HG03159 (cell line): ENCODE measurements around the gene AHNAK.
"Not testable (repeated sequence)": the region's sequence is repeated elsewhere in the genome, so short reads cannot be mapped to it uniquely, and the experiment has no call there.

ENCODE experiments used
- ATAC-seq: cut with Tn5 transposase; IDR thresholded peaks from one replicate; pipeline ENCODE4 v1.9.1; 2021; ENCODE audit warnings: mild to moderate bottlenecking, moderate library complexity; ENCODE audit not compliant: unreplicated experiment

AHNAK gene

DNA sequence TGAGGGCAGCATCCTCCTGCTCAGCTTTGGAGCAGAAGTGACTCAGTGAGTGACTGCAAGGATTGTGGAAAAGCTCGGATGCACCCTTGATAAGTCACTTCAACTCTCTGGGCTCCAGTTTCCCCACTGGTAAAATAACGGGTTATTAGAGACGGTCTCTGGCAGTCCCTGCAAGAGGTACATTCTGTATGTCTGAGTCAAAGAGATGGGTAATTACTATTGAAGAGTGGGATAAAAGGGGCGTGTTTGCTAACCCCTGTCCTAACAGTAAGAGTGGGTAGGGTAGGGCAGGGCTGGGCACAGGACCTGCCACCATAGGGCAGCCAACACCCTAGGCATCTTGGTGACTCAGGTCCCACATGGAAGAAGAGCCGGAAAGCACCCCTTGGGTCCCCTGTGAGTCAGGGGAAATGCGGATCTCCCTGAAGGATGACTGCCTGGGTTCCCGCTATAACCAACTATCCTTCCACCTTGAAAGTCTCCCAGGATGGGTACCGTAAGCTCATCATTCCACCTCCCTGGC, 7.3 kb upstream of the AHNAK start:
- no peak for ATAC-seq

- no peak for ATAC-seq
These were observed 6.7 kb upstream of the AHNAK start for GRCh38 chr11:62553080-62553838.

DNA sequence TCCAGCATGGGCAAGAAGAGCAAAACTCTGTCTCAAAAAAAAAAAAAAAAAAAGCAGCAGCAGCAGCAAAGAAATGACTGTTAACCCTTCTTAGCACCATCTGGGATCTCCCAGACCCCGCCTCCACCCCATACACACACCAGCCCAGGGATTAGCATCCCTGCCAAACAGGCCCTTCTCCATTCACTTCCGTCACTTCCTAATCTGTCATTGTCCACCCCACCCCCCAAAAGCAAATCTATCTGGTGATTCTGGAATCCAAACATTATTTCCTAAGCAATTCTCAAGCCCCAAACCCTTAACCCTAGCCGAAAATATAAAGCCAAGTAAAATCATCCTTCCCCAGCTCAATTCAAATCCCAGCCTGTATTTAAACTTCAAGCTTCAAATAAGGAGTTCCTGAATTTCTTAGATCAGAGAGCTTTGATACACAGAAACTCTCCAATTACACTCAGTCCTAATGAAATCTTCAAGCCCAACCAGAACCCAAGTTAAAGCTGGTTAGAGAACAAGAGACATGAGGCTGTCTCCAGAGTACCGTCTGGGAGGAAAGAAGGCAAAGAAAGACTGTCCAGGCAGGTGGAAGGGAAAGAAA, 6.0 kb upstream of the AHNAK start:
- ATAC-seq = no peak

GRCh38 chr11:62550478-62550877, 3.9 kb upstream of the AHNAK start:
- not testable (repeated sequence) for ATAC-seq

- ATAC-seq = no peak
These were observed 2.1 kb upstream of the AHNAK start for GRCh38 chr11:62548545-62549335.

DNA sequence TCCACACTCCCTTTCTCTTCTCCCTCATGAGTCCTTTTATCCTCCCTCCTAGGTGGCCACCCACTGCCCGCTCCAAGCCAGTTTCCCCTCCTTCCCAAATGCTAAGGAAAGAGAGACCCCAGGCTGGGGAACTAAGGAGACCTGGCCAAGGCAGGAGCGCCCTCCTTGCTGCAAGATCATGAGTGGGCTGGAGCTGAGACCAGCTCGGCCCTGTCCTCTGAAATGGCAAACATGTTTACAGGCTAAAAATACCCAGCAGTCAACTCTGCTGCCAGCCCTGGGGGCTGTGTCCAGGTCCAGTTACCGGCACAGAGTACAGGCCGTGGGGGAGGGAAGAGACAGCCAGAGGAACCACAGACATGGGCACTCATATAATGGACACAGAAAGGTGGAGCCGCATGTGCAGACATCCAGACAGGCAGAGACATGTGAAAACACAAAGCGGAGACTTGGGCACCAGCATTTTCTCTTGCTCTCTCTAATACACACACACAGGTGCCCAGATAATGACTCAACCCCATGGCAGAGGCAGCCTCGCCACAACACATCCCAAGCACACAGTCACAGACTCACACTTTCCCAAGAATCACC, 1.2 kb upstream of the AHNAK start:
- no peak for ATAC-seq

- ATAC-seq = no peak
These were observed 471 bp upstream of the AHNAK start for GRCh38 chr11:62546929-62547625.

DNA sequence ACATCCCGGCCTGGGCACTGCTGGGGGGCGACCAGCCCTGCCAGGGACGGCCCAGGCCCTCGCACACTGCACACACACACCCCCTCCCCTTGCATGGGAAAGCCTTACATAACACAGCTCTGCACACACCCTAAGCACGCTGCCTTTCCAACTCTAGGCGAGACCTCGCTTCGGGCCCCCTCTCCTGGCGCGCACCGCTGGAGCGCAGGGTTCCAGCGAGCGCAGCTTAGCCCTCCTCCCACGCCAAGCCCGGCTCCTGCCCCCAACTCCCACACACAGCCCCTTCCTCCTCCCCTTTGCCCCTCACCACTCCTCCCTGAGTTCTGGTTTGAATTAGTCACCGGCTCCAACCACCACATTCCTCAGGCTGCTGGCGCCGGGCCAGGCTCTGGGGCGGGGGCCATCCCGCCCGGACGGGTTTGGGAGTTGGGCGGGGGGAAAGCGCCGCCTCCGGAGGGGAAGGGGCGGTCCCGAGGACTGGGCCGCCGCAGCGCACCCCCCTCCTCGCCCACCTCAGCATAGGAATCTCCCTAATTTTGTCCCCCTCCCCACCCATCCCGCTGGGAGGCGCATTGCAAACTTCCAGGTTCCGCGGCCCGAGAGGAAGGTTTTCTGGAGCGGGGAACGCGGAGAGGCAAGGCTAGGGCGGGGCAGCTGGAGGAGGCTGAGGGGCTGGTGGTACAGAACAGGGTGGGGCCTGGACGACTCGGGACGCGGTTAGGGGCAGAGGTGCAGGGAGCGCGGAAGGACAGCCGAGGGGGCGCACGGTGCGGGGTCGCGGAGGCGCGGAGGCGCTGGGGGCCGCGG, 966 bp downstream of the AHNAK start:
- ATAC-seq = no peak

GRCh38 chr11:62544581-62545436, 1.8 kb downstream of the AHNAK start:
- no peak for ATAC-seq

- no peak for ATAC-seq
These were observed 2.7 kb downstream of the AHNAK start for GRCh38 chr11:62543680-62544444.

GRCh38 chr11:62542750-62543567, 3.6 kb downstream of the AHNAK start:
- no peak for ATAC-seq

DNA sequence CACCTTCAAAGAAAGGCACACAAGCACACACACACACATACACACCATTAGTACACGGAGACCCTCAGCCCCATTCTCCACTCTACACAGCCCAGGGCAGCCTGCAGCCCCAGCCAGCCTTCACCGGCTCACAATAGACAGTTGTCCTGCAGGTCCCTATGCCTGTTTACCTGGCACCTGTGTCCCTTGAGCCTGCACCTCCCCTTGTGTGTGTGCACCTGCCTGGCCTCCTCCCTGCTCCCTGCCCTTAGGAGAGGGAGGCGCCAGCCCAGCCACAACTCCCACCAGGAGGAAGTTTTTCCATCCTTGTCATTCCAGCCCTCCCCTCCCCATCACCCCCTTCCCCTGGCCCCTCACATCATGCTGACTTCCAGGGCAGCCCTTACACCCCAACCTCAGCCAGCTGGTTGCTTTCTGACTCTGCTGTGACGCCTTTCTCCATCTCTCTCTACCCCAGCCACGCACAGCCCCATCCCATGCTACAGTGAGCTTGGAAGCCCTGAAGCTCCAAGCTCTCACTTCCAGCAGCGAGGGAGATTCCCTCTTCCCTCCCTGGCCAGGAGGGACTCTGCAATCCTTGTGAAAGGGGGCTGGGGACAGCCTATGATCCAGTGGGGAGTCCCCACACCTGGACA, 4.4 kb downstream of the AHNAK start:
- no peak for ATAC-seq

- ATAC-seq = peak; percentile 35
These were observed 5.6 kb downstream of the AHNAK start for GRCh38 chr11:62540804-62541701.

DNA sequence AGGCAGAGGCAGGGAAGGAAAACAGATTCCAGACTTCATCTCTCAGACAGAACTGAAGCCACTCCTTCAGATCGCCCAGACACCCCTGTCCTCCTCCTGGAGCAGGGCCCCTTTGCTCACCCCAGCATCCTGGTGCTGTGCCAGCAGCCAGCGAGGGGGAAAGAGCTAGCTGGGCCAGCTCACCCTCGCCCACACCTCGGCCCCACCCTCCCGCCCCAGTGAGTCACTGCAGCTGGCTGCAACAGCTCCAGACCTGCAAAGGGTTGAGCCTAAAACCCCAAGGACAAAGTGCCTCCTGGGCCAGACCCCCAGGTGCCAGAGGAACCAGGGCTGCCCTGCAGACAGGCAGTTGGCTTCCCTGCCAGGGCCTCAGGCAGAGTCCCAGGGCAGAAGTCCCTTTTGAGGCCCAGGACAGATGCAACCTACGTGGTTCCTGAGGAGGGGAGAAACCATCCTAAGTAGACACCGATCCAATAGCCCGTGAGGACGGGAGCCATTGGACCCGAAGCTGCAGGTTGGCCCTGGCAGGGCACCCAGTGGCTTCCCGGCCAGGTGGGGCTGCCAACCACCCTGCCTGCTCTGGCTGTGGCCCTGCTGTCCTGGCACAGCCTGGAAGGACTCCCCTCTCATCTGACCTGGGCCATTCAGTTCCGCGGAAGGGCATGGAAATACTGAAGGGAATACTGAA, 7.2 kb downstream of the AHNAK start:
- ATAC-seq = no peak
